GM21529 (cell line): ENCODE data around the gene GTPBP6.
"Not testable (repeated sequence)": the region's sequence is repeated elsewhere in the genome, so short reads cannot be mapped to it uniquely, and the experiment has no call there.

Experiments used
- ATAC-seq: cut with Tn5 transposase; IDR thresholded peaks from one replicate; pipeline ENCODE4 v1.9.1; 2021; ENCODE audit not compliant: unreplicated experiment

GTPBP6 gene

GRCh38 chrX:317424-318067, 1.1 kb downstream of the GTPBP6 start:
- ATAC-seq: no peak

- ATAC-seq: no peak
Measured at GRCh38 chrX:316351-317325, 2.0 kb downstream of the GTPBP6 start.

GRCh38 chrX:314781-315595, 3.6 kb downstream of the GTPBP6 start:
- no peak for ATAC-seq

- no peak for ATAC-seq
Measured at GRCh38 chrX:314049-314448, 4.5 kb downstream of the GTPBP6 start.

- ATAC-seq: no peak
Measured at GRCh38 chrX:313546-313945, 5.0 kb downstream of the GTPBP6 start.

- ATAC-seq: no peak
Measured at GRCh38 chrX:312621-313331, 5.8 kb downstream of the GTPBP6 start.

GRCh38 chrX:311156-312129, 7.2 kb downstream of the GTPBP6 start:
- ATAC-seq: no peak

- no peak for ATAC-seq
Measured at GRCh38 chrX:310621-311155, 7.9 kb downstream of the GTPBP6 start.

- no peak for ATAC-seq
Measured at GRCh38 chrX:308821-309520, 9.6 kb downstream of the GTPBP6 start.

GRCh38 chrX:307261-308111, 11.1 kb downstream of the GTPBP6 start:
- ATAC-seq: no peak

GRCh38 chrX:306614-307251, 11.9 kb downstream of the GTPBP6 start:
- not testable (repeated sequence) for ATAC-seq

GRCh38 chrX:305781-306613, 12.6 kb downstream of the GTPBP6 start:
- not testable (repeated sequence) for ATAC-seq

- no peak for ATAC-seq
Measured at GRCh38 chrX:302975-303374, 15.6 kb downstream of the GTPBP6 start.

- no peak for ATAC-seq
Measured at GRCh38 chrX:300334-300733, 18.3 kb downstream of the GTPBP6 start.

GRCh38 chrX:298993-299392, 19.6 kb downstream of the GTPBP6 start:
- ATAC-seq: no peak

- no peak for ATAC-seq
Measured at GRCh38 chrX:295136-295535, 23.5 kb downstream of the GTPBP6 start.
